Pancreas (tissue), 10 donors: Measurements from ENCODE around the gene HMG20B. TPM values are rescaled to one million over a fixed set of nuclear protein-coding genes. Genes with fewer than 3 reads are reported as not detected.

Experiments
- ATAC-seq, 4 donors: fragments of 200-7000 bp; cut with Tn5 transposase; one replicate each; pipeline versions ENCODE4 v1.8.0 to v1.9.1; 2020; ENCODE audit warnings: mild to moderate bottlenecking in 4 of 4, moderate library complexity in 4 of 4
- DNase-seq, 6 donors: peaks; one replicate each; pipeline ENCODE4 v3.0.0-alpha.2; 2020
- FAIRE-seq: peaks from 2 replicates; lab custom pipeline; 2012; peaks lifted over from hg19 to GRCh38; lab: Jason Lieb, UNC
- H3K27ac ChIP-seq, 4 donors: fragments of 200-600 bp; sonication (generic); 1 replicate in 3 of 4; 2 replicates in 1 of 4; pipeline versions ENCODE4 v1.5.0 to v1.8.0; 2020
- H3K27me3 ChIP-seq, 4 donors: fragments of 200-600 bp; one replicate each; pipeline ENCODE4 v1.8.0; 2021
- H3K36me3 ChIP-seq, 3 donors: fragments of 200-600 bp; sonication (generic) in 1 of 3; one replicate each; pipeline versions ENCODE4 v1.5.0 to v1.8.0; 2020 to 2021
- H3K4me1 ChIP-seq, 3 donors: fragments of 200-600 bp; one replicate each; pipeline ENCODE4 v1.8.0; 2021
- H3K4me3 ChIP-seq, 4 donors: fragments of 200-600 bp; sonication (generic) in 2 of 4; one replicate each; pipeline versions ENCODE4 v1.5.0 to v1.8.0; 2020 to 2021
- H3K9me3 ChIP-seq, 4 donors: fragments of 200-600 bp; one replicate each; pipeline ENCODE4 v1.8.0; 2021
- WGBS, 2 donors: extraction: QIAGEN DNeasy Blood & Tissue Kit; methylation state at CpG; one replicate each; pipeline ENCODE4 v1.1.7; 2013; 5-methylcytosine and 5-hydroxymethylcytosine counted together
- intact Hi-C, 3 donors: fragments of 100-400 bp; cut with DNase I; formaldehyde crosslinking; loops; one replicate each; pipeline versions ENCODE4 v1.11.1 to v1.14.2; 2022
- polyA plus RNA-seq, 2 donors: library from polyadenylated mRNA; stranded (reverse); fragments of 200-250 nt; gene quantifications; one replicate each; pipeline ENCODE4 v1.2.3, GENCODE V29; 2013
- total RNA-seq, 6 donors: library from RNA; stranded (reverse); fragmentation: NEBNext Ultra II Directional in 4 of 6; extraction: Animal tissue kit (Norgen Biotek cat#: 25700) in 4 of 6; gene quantifications; one replicate each; pipeline versions ENCODE4 v1.2.1 to v1.2.4, GENCODE V29; 2021 to 2023
- TF ChIP-seq, protein P1 (sequence below), 4 donors: fragments of 200-600 bp; sonication (generic) in 3 of 4; IDR thresholded peaks; one replicate each; pipeline versions ENCODE4 v1.5.0 to v1.8.0; 2021; ENCODE audit warnings: antibody characterized with exemption in 4 of 4
- donor health status: healthy with polysubstance abuse.
- donor health status: DM: no; HTN: no; CAD: no; lungs with moderate emphysema.
- donor health status: DM: no; HTN: no; CAD: no.
- donor health status: control.
- donor health status: control.
- donor health status: Bipolar disorder and iron deficiency.
- donor health status: DM: yes; HTN: yes; CAD: no.
- donor health status: DM: no; HTN: no; CAD: no.
- donor health status: DM: no; HTN: no; CAD: no.
- donor health status: DM: yes; HTN: yes; CAD: no.

The HMG20B gene
- total and polyA plus RNA-seq, 8 donors: 26.3 to 102 (median 31.7) TPM

DNA sequence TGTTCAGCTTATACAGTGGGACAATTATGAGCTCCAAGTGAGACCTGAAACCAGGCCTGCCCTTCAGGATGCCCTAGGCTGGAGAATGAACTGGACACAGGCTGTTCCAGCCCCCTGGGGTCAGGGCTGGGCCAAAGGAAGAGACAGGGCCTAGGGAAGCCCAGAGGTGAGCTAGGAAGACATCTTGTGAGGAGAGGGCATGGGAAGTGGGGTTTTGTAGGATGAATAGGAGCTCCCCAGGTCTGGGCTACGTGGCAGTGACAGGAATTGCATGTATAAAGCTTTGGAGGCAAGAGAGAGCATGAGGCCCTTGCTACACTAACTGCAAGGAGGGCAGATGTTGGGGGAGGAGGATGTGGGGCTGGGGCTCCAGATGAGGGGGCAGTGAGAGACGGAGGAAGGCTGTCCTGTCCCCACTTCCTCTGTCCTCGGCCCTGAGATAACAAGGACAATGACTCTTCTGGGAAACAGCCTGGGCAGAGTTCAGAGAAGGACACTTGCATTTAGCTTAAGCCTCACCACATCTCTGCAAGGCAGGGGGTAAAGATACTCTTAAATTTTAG, 35.4 kb downstream of the HMG20B start:
- H3K36me3 ChIP-seq: peaks cover 0 to 13% (median 12%) of the 10 kb centered on the region in 3 donors
- intact Hi-C loops: no loop called here
- H3K4me1 ChIP-seq: peaks cover 0 to 12% (median 0%) of the 10 kb centered on the region in 3 donors
- peak overlapping the region in 1 of 4 donors; percentile 12 for H3K27ac ChIP-seq
- H3K27me3 ChIP-seq: no peaks in the 10 kb centered on the region
- FAIRE-seq (no peak), ATAC-seq (no peak), DNase-seq (no peak)
- H3K9me3 ChIP-seq: no peaks in the 10 kb centered on the region
- H3K4me3 ChIP-seq: no peak overlapping the region
- TF ChIP-seq, protein P1, sequence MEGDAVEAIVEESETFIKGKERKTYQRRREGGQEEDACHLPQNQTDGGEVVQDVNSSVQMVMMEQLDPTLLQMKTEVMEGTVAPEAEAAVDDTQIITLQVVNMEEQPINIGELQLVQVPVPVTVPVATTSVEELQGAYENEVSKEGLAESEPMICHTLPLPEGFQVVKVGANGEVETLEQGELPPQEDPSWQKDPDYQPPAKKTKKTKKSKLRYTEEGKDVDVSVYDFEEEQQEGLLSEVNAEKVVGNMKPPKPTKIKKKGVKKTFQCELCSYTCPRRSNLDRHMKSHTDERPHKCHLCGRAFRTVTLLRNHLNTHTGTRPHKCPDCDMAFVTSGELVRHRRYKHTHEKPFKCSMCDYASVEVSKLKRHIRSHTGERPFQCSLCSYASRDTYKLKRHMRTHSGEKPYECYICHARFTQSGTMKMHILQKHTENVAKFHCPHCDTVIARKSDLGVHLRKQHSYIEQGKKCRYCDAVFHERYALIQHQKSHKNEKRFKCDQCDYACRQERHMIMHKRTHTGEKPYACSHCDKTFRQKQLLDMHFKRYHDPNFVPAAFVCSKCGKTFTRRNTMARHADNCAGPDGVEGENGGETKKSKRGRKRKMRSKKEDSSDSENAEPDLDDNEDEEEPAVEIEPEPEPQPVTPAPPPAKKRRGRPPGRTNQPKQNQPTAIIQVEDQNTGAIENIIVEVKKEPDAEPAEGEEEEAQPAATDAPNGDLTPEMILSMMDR (IDR thresholded peaks at IDR 0.05): no peak
- WGBS, 2 donors: 60 to 64% methylated on average over 3 of the region's 3 CpGs

- ATAC-seq (no peak), FAIRE-seq (no peak), DNase-seq (peak in 1 of 6 donors; percentile 10)
- intact Hi-C loops: no loop called here
- Histone ChIP-seq H3K9me3 (no peaks in the 10 kb centered on the region), H3K27ac (no peak overlapping the region), H3K27me3 (no peaks in the 10 kb centered on the region), H3K36me3 (peaks cover 0 to 13% (median 12%) of the 10 kb centered on the region in 3 donors), H3K4me1 (peaks cover 0 to 12% (median 0%) of the 10 kb centered on the region in 3 donors), H3K4me3 (no peak overlapping the region)
- TF ChIP-seq, protein P1 (IDR thresholded peaks at IDR 0.05): no peak
- WGBS, 2 donors: 52 to 58% methylated on average over 20 to 21 of the region's 21 CpGs
Measured at GRCh38 chr19:3608750-3609322, 36.1 kb downstream of the HMG20B start.

- Histone ChIP-seq H3K27ac (no peak overlapping the region), H3K36me3 (peaks cover 0 to 13% (median 12%) of the 10 kb centered on the region in 3 donors), H3K4me3 (no peak overlapping the region), H3K9me3 (no peaks in the 10 kb centered on the region), H3K27me3 (no peaks in the 10 kb centered on the region), H3K4me1 (peaks cover 0 to 12% (median 0%) of the 10 kb centered on the region in 3 donors)
- no peak for FAIRE-seq
- no peak for DNase-seq
- TF ChIP-seq, protein P1 (IDR thresholded peaks at IDR 0.05): no peak
- 76 to 77% methylated on average over 23 to 24 of the region's 24 CpGs for WGBS, 2 donors
- no peak for ATAC-seq
- intact Hi-C loops: loop anchor here in 1 of 3 donors (10.0 kb wide), 1 partner anchor 295 kb away; no protein-coding TSS in a partner anchor
Measured at GRCh38 chr19:3609779-3610719, 37.3 kb downstream of the HMG20B start.

DNA sequence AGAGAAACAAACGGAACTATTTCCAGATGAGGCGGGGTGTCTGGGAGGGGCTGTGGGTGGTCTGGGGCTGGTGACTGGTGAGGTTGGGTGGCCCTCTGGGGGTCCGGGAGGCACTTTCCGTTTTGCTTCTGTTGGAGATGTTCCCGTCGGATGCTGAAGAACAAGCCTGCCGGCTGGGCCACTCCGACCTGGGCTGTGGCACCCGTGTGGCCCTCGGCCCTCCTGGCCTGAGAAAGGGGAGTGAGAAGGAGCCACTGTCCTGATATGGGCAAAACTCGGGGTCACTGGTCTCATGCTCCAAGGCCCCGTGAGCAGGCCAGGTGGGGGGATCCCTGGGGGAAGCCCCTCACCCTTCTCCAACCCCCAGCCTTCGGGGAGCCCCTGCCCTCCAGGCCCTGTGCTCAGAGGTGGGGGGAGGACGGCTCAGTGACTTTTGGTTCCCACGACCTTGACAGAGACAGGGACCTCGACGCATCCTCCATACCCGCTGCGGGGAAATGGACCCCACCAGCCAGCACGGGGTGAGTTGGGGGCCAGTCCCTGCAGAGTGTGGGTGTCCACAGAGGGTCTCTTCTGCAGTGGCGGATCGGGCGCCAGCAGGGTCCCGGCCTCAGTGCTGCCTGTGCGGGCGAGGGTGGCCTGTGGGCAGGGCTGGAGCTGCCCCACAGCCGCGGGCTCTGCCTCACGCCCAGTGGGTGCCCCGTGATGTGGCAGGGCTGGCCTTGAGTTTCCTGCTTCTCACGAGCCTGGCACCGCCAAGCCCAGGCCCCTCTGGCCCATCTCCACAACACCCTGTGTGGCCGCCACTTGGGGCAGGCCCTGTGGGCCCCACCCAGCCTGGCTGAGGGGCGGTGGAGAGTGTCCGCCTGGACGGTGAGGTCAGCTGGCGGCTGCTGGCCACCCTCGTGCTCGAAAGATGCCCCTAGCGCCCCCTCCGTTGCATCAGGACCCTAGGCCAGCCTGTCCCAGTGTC, 38.3 kb downstream of the HMG20B start:
- FAIRE-seq: no peak
- intact Hi-C loops: loop anchor here in 1 of 3 donors (10.0 kb wide), 1 partner anchor 296 kb away; no protein-coding TSS in a partner anchor
- no peak overlapping the region for H3K4me3 ChIP-seq

More for the DNA sequence above, 38.3 kb downstream of the HMG20B start:
- DNase-seq (peak in 3 of 6 donors; percentile 13 to 72 (median 30)), ATAC-seq (no peak)
- TF ChIP-seq, protein P1 (IDR thresholded peaks at IDR 0.05): no peak
- H3K27ac ChIP-seq: no peak overlapping the region
- no peaks in the 10 kb centered on the region for H3K9me3 ChIP-seq
- H3K27me3 ChIP-seq: no peaks in the 10 kb centered on the region
- WGBS, 2 donors: 88 to 92% methylated on average over 37 to 41 of the region's 41 CpGs
- peaks cover 0 to 13% (median 12%) of the 10 kb centered on the region in 3 donors for H3K36me3 ChIP-seq
- H3K4me1 ChIP-seq: peaks cover 0 to 10% (median 0%) of the 10 kb centered on the region in 3 donors
